Measurements from ENCODE around the gene IGFL3. TPM values are rescaled to one million over a fixed set of nuclear protein-coding genes. Genes with fewer than 3 reads are reported as not detected.

The IGFL3 gene
- total and polyA plus RNA-seq, 2 donors (not counting 1 experiment from before 2014, with no cell fraction given), result not detected

GRCh38 chr19:46112527-46112926 is 12.0 kb downstream of the IGFL3 start:
- Histone ChIP-seq H3K4me1 (ENCODE audit: control insufficient read depth, extremely low read depth, insufficient read depth, low read length) (no peaks in the 10 kb centered on the region), H3K4me3 (replicated peaks in 1 of 4; ENCODE audit: control extremely low read depth in 1 of 4, insufficient read depth in 1 of 4, low read depth in 3 of 4, low read length in 4 of 4) (no peak overlapping the region), H3K4me2 (ENCODE audit: extremely low read depth, insufficient read depth, low read length) (no peak overlapping the region), H3K9ac (ENCODE audit: insufficient read depth, low read length) (no peak overlapping the region), H3K79me2 (ENCODE audit: control insufficient read depth, insufficient read depth, low read length) (no peaks in the 10 kb centered on the region), H3K27ac (ENCODE audit: insufficient read depth, low read length) (no peak overlapping the region), H3K27me3 (ENCODE audit: control insufficient read depth, insufficient read depth, low read length) (peaks cover 15% of the 10 kb centered on the region), H3K36me3 (ENCODE audit: control insufficient read depth, insufficient read depth, low read length) (no peaks in the 10 kb centered on the region), H4K20me1 (ENCODE audit: control insufficient read depth, extremely low read depth, insufficient read depth, low read length) (no peaks in the 10 kb centered on the region), H2AFZ (ENCODE audit: low read length) (no peak overlapping the region), H3K9me3 (ENCODE audit: control insufficient read depth, insufficient read depth, low read depth, low read length) (no peaks in the 10 kb centered on the region)
- TF ChIP-seq CTCF (conservative IDR thresholded peaks at IDR 0.05 in 1 of 2, IDR thresholded peaks at IDR 0.05 in 1 of 2; ENCODE audit: low read depth in 1 of 2, low read length in 2 of 2) (no peak), EZH2 (IDR thresholded peaks at IDR 0.05; ENCODE audit: low read length, missing control alignments) (no peak)
- DNase-seq (ENCODE audit: low read depth in 2 of 2), result no peak

GRCh38 chr19:46111376-46111775 is 13.1 kb downstream of the IGFL3 start:
- Histone ChIP-seq H4K20me1 (ENCODE audit: control insufficient read depth, extremely low read depth, insufficient read depth, low read length) (no peaks in the 10 kb centered on the region), H3K79me2 (ENCODE audit: control insufficient read depth, insufficient read depth, low read length) (no peaks in the 10 kb centered on the region), H3K27me3 (ENCODE audit: control insufficient read depth, insufficient read depth, low read length) (peaks cover 15% of the 10 kb centered on the region), H3K9me3 (ENCODE audit: control insufficient read depth, insufficient read depth, low read depth, low read length) (no peaks in the 10 kb centered on the region), H3K4me3 (replicated peaks in 1 of 4; ENCODE audit: control extremely low read depth in 1 of 4, insufficient read depth in 1 of 4, low read depth in 3 of 4, low read length in 4 of 4) (no peak overlapping the region), H3K9ac (ENCODE audit: insufficient read depth, low read length) (no peak overlapping the region), H3K27ac (ENCODE audit: insufficient read depth, low read length) (no peak overlapping the region), H3K4me1 (ENCODE audit: control insufficient read depth, extremely low read depth, insufficient read depth, low read length) (no peaks in the 10 kb centered on the region), H3K36me3 (ENCODE audit: control insufficient read depth, insufficient read depth, low read length) (no peaks in the 10 kb centered on the region), H2AFZ (ENCODE audit: low read length) (no peak overlapping the region), H3K4me2 (ENCODE audit: extremely low read depth, insufficient read depth, low read length) (no peak overlapping the region)
- TF ChIP-seq CTCF (conservative IDR thresholded peaks at IDR 0.05 in 1 of 2, IDR thresholded peaks at IDR 0.05 in 1 of 2; ENCODE audit: low read depth in 1 of 2, low read length in 2 of 2), result no peak
- TF ChIP-seq EZH2 (IDR thresholded peaks at IDR 0.05; ENCODE audit: low read length, missing control alignments), result no peak
- no peak for DNase-seq (ENCODE audit: low read depth in 2 of 2)

DNA sequence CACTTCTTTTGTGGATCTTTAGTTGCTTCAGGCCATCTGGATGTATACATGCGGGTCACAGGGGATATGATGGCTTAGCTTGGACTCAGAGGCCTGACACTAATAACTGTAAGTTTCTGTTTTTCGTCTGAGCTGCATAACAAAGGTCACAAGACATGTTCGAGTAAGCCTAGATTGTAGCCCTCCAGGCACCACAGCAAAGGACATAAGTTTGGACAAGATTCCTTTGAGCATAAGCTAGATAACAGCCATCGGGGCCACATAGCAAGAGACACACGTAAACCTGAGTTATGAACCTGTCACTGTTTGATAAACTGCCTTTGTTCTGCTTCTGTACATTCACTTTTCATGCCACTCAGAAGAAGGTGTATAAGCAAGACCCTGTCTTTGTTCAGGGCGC is 14.6 kb downstream of the IGFL3 start:
- Histone ChIP-seq H3K79me2 (ENCODE audit: control insufficient read depth, insufficient read depth, low read length) (no peaks in the 10 kb centered on the region), H3K27me3 (ENCODE audit: control insufficient read depth, insufficient read depth, low read length) (peaks cover 15% of the 10 kb centered on the region), H3K4me1 (ENCODE audit: control insufficient read depth, extremely low read depth, insufficient read depth, low read length) (no peaks in the 10 kb centered on the region), H2AFZ (ENCODE audit: low read length) (no peak overlapping the region), H4K20me1 (ENCODE audit: control insufficient read depth, extremely low read depth, insufficient read depth, low read length) (no peaks in the 10 kb centered on the region), H3K4me2 (ENCODE audit: extremely low read depth, insufficient read depth, low read length) (no peak overlapping the region), H3K9me3 (ENCODE audit: control insufficient read depth, insufficient read depth, low read depth, low read length) (no peaks in the 10 kb centered on the region), H3K27ac (ENCODE audit: insufficient read depth, low read length) (no peak overlapping the region), H3K9ac (ENCODE audit: insufficient read depth, low read length) (no peak overlapping the region), H3K36me3 (ENCODE audit: control insufficient read depth, insufficient read depth, low read length) (no peaks in the 10 kb centered on the region), H3K4me3 (replicated peaks in 1 of 4; ENCODE audit: control extremely low read depth in 1 of 4, insufficient read depth in 1 of 4, low read depth in 3 of 4, low read length in 4 of 4) (no peak overlapping the region)
- TF ChIP-seq EZH2 (IDR thresholded peaks at IDR 0.05; ENCODE audit: low read length, missing control alignments) (no peak), CTCF (conservative IDR thresholded peaks at IDR 0.05 in 1 of 2, IDR thresholded peaks at IDR 0.05 in 1 of 2; ENCODE audit: low read depth in 1 of 2, low read length in 2 of 2) (no peak)
- DNase-seq (ENCODE audit: low read depth in 2 of 2), result peak in 1 of 2 donors; percentile 22
